ENCODE data around the gene EEFSEC. TPM values are rescaled to one million over a fixed set of nuclear protein-coding genes. Genes with fewer than 3 reads are reported as not detected.

Gene EEFSEC
- total RNA-seq, 1 experiment from 2014 or later: 9.5 TPM

- Histone ChIP-seq H2BK120ac (ENCODE audit: low read depth, low read length, poor library complexity, severe bottlenecking) (no peak overlapping the region), H3K18ac (ENCODE audit: insufficient read length, low read depth, low read length) (no peak overlapping the region), H3K14ac (ENCODE audit: insufficient read depth, low read length) (no peak overlapping the region), H4K8ac (replicated peaks; ENCODE audit: insufficient read length, low read depth, low read length) (no peak overlapping the region), H2BK15ac (ENCODE audit: low read depth, low read length) (no peak overlapping the region), H3K27ac (ENCODE audit: insufficient read length, low read depth, low read length) (no peak overlapping the region), H2BK20ac (ENCODE audit: low read depth, low read length, poor library complexity, severe bottlenecking) (no peak overlapping the region), H3K4me2 (ENCODE audit: insufficient read depth, insufficient read length, low read length) (no peak overlapping the region), H3K23ac (ENCODE audit: insufficient read length, low read depth, low read length) (no peak overlapping the region), H3K9me3 (ENCODE audit: control insufficient read depth, low read depth, low read length) (no peaks in the 10 kb centered on the region), H3T11ph (ENCODE audit: low read length) (no peak overlapping the region), H3K4ac (ENCODE audit: low read depth, low read length) (no peak overlapping the region), H3K79me2 (ENCODE audit: insufficient read depth, low read length) (no peaks in the 10 kb centered on the region), H3K4me1 (ENCODE audit: insufficient read depth, low read length) (no peaks in the 10 kb centered on the region), H4K5ac (ENCODE audit: insufficient read length, low read depth, low read length) (no peak overlapping the region), H2BK5ac (ENCODE audit: insufficient read length, low read length) (no peak overlapping the region), H3K56ac (ENCODE audit: insufficient read length, low read depth, low read length) (no peak overlapping the region), H4K20me1 (ENCODE audit: control insufficient read depth, insufficient read depth, insufficient read length) (peaks cover 2% of the 10 kb centered on the region), H3K27me3 (ENCODE audit: insufficient read depth, low read length) (no peaks in the 10 kb centered on the region), H4K91ac (ENCODE audit: insufficient read length, low read depth, low read length) (no peak overlapping the region), H3K9ac (ENCODE audit: extremely low read depth, insufficient read length, low read length) (no peak overlapping the region), H3K79me1 (ENCODE audit: insufficient read depth, low read depth, low read length, poor library complexity, severe bottlenecking) (no peaks in the 10 kb centered on the region), H2BK12ac (ENCODE audit: insufficient read length, low read depth, low read length) (no peak overlapping the region), H2AFZ (ENCODE audit: low read length) (no peak overlapping the region), H3K23me2 (ENCODE audit: insufficient read length, low read depth, low read length, poor library complexity, severe bottlenecking) (no peaks in the 10 kb centered on the region), H2AK5ac (ENCODE audit: insufficient read length, low read length) (no peak overlapping the region)
- peak; percentile 83 for DNase-seq
- Mint-ChIP-seq H3K9me3 (no peaks in the 10 kb centered on the region), H3K27ac (no peak overlapping the region), H3K36me3 (ENCODE audit: insufficient read depth in 1 of 3, low read depth in 3 of 3) (no peaks in the 10 kb centered on the region; a peak in 2 of 7 replicates), H3K4me1 (peaks cover 2 to 9% of the 10 kb centered on the region in 2 experiments; a peak in 2 of 4 replicates), H3K4me3 (no peak overlapping the region), H3K27me3 (ENCODE audit: low read depth) (no peaks in the 10 kb centered on the region)
- WGBS (ENCODE audit: extremely low coverage, insufficient read length, low lambda C conversion rate): no CpG with 5 or more reads among the region's 14 CpGs
- TF ChIP-seq, protein P1, sequence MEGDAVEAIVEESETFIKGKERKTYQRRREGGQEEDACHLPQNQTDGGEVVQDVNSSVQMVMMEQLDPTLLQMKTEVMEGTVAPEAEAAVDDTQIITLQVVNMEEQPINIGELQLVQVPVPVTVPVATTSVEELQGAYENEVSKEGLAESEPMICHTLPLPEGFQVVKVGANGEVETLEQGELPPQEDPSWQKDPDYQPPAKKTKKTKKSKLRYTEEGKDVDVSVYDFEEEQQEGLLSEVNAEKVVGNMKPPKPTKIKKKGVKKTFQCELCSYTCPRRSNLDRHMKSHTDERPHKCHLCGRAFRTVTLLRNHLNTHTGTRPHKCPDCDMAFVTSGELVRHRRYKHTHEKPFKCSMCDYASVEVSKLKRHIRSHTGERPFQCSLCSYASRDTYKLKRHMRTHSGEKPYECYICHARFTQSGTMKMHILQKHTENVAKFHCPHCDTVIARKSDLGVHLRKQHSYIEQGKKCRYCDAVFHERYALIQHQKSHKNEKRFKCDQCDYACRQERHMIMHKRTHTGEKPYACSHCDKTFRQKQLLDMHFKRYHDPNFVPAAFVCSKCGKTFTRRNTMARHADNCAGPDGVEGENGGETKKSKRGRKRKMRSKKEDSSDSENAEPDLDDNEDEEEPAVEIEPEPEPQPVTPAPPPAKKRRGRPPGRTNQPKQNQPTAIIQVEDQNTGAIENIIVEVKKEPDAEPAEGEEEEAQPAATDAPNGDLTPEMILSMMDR (conservative IDR thresholded peaks at IDR 0.05): peak; percentile 80
Measured at GRCh38 chr3:128322030-128323022, 169.0 kb downstream of the EEFSEC start.
